ENCODE measurements around the gene RAB5B.
"Not testable (repeated sequence)": the region's sequence is repeated elsewhere in the genome, so short reads cannot be mapped to it uniquely, and the experiment has no call there.

The RAB5B gene

DNA sequence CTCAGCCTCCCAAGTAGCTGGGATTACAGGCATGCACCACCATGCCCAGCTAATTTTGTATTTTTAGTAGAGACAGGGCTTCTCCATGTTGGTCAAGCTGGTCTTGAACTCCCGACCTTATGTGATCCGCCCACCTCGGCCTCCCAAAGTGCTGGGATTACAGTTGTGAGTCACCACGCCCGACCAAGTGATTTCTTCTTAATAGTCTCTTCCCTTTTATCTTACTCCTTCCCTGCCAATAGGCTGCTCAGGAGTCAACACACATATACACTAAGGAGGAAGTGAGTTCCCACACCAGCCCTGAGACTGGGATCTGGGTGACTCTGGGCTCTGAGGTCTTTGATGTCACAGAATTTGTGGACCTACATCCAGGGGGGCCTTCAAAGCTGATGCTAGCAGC lies 29.5 kb downstream of the RAB5B start:
- not testable (repeated sequence) for H3K14ac ChIP-seq (ENCODE audit: low read length in 2 of 2); DNase-seq; H3K27ac ChIP-seq (ENCODE audit: low read length, poor library complexity, severe bottlenecking); H3K9ac ChIP-seq (ENCODE audit: low read length); H2BK5ac ChIP-seq (ENCODE audit: low read depth, low read length, poor library complexity, severe bottlenecking); H3K9me3 ChIP-seq (ENCODE audit: control insufficient read depth, low read length); H3K4me2 ChIP-seq (ENCODE audit: low read length, poor library complexity, severe bottlenecking); H2AK5ac ChIP-seq (ENCODE audit: low read length, severe bottlenecking); H3K4me3 ChIP-seq (ENCODE audit: insufficient read depth in 1 of 2, low read depth in 1 of 2, low read length in 2 of 2); H2BK120ac ChIP-seq (ENCODE audit: low read depth, low read length); H4K8ac ChIP-seq (ENCODE audit: low read length); H3K18ac ChIP-seq (ENCODE audit: low read depth in 1 of 2, low read length in 2 of 2); H4K91ac ChIP-seq (ENCODE audit: low read length); H3K23ac ChIP-seq (ENCODE audit: low read length in 2 of 2); H2BK15ac ChIP-seq (ENCODE audit: low read depth, poor library complexity, severe bottlenecking); H3K27me3 ChIP-seq (ENCODE audit: control insufficient read depth in 1 of 2, insufficient read depth in 1 of 2, low read length in 2 of 2); H3K4ac ChIP-seq (ENCODE audit: low read depth in 1 of 2, low read length in 2 of 2); H2AFZ ChIP-seq (ENCODE audit: low read depth, low read length); H2BK12ac ChIP-seq (ENCODE audit: low read length in 2 of 2)
- 88% methylated on average over 5 of the region's 5 CpGs for WGBS
- Histone ChIP-seq H3K36me3 (ENCODE audit: control insufficient read depth in 1 of 2, insufficient read depth in 2 of 2, low read depth in 1 of 2, low read length in 2 of 2) (peaks cover 26 to 27% of the 10 kb centered on the region in 2 experiments), H3K4me1 (ENCODE audit: control insufficient read depth, insufficient read depth, low read depth, low read length) (peaks cover 13% of the 10 kb centered on the region), H3K79me1 (replicated peaks; ENCODE audit: low read length, poor library complexity, severe bottlenecking) (peaks cover 14% of the 10 kb centered on the region)

DNA sequence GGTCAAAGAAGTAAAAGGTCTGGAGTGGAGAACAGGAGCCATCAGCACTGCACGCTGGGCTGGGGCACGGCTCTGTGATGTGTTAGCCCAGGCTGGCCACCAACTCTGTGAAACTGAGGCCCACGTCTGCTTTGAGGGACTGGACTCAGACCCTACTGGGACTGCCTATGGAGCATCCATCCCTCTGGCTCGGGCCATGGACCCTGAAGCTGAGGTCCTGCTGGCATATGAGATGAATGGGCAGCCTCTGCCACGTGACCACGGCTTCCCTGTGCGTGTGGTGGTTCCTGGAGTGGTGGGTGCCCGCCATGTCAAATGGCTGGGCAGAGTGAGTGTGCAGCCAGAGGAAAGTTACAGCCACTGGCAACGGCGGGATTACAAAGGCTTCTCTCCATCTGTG lies 30.3 kb downstream of the RAB5B start:
- Histone ChIP-seq H3K4me1 (ENCODE audit: control insufficient read depth, insufficient read depth, low read depth, low read length) (peaks cover 13% of the 10 kb centered on the region), H2AFZ (ENCODE audit: low read depth, low read length) (no peak overlapping the region), H3K9me3 (ENCODE audit: control insufficient read depth, low read length) (no peaks in the 10 kb centered on the region), H4K91ac (ENCODE audit: low read length) (no peak overlapping the region), H3K79me1 (replicated peaks; ENCODE audit: low read length, poor library complexity, severe bottlenecking) (peaks cover 9% of the 10 kb centered on the region), H2BK12ac (ENCODE audit: low read length in 2 of 2) (no peak overlapping the region), H2BK120ac (ENCODE audit: low read depth, low read length) (no peak overlapping the region), H3K18ac (ENCODE audit: low read depth in 1 of 2, low read length in 2 of 2) (no peak overlapping the region), H2AK5ac (ENCODE audit: low read length, severe bottlenecking) (no peak overlapping the region), H3K27me3 (ENCODE audit: control insufficient read depth in 1 of 2, insufficient read depth in 1 of 2, low read length in 2 of 2) (no peaks in the 10 kb centered on the region), H3K23ac (ENCODE audit: low read length in 2 of 2) (no peak overlapping the region), H3K9ac (ENCODE audit: low read length) (no peak overlapping the region), H3K36me3 (ENCODE audit: control insufficient read depth in 1 of 2, insufficient read depth in 2 of 2, low read depth in 1 of 2, low read length in 2 of 2) (peaks cover 25 to 26% of the 10 kb centered on the region in 2 experiments), H3K27ac (ENCODE audit: low read length, poor library complexity, severe bottlenecking) (no peak overlapping the region), H2BK15ac (ENCODE audit: low read depth, poor library complexity, severe bottlenecking) (no peak overlapping the region), H3K4ac (ENCODE audit: low read depth in 1 of 2, low read length in 2 of 2) (no peak overlapping the region), H3K4me3 (ENCODE audit: insufficient read depth in 1 of 2, low read depth in 1 of 2, low read length in 2 of 2) (no peak overlapping the region), H2BK5ac (ENCODE audit: low read depth, low read length, poor library complexity, severe bottlenecking) (no peak overlapping the region), H3K4me2 (ENCODE audit: low read length, poor library complexity, severe bottlenecking) (no peak overlapping the region), H3K14ac (ENCODE audit: low read length in 2 of 2) (no peak overlapping the region), H4K8ac (ENCODE audit: low read length) (no peak overlapping the region)
- WGBS: 94% methylated on average over 10 of the region's 10 CpGs
- no peak for DNase-seq

- Histone ChIP-seq H2BK120ac (ENCODE audit: low read depth, low read length) (peak overlapping the region; percentile 87), H2BK15ac (ENCODE audit: low read depth, poor library complexity, severe bottlenecking) (peak overlapping the region; percentile 91), H3K14ac (ENCODE audit: low read length in 2 of 2) (no peak overlapping the region), H3K9me3 (ENCODE audit: control insufficient read depth, low read length) (no peaks in the 10 kb centered on the region), H4K91ac (ENCODE audit: low read length) (no peak overlapping the region), H3K23ac (ENCODE audit: low read length in 2 of 2) (no peak overlapping the region), H2AFZ (ENCODE audit: low read depth, low read length) (peak overlapping the region; percentile 73), H3K4ac (ENCODE audit: low read depth in 1 of 2, low read length in 2 of 2) (peak overlapping the region; percentile 46 to 86), H3K9ac (ENCODE audit: low read length) (peak overlapping the region; percentile 89), H3K18ac (ENCODE audit: low read depth in 1 of 2, low read length in 2 of 2) (peak overlapping the region; percentile 67 to 79), H2BK5ac (ENCODE audit: low read depth, low read length, poor library complexity, severe bottlenecking) (peak overlapping the region; percentile 14), H3K4me1 (ENCODE audit: control insufficient read depth, insufficient read depth, low read depth, low read length) (peaks cover 5% of the 10 kb centered on the region), H2AK5ac (ENCODE audit: low read length, severe bottlenecking) (no peak overlapping the region), H3K4me2 (ENCODE audit: low read length, poor library complexity, severe bottlenecking) (peak overlapping the region; percentile 93), H4K8ac (ENCODE audit: low read length) (peak overlapping the region; percentile 94), H3K36me3 (ENCODE audit: control insufficient read depth in 1 of 2, insufficient read depth in 2 of 2, low read depth in 1 of 2, low read length in 2 of 2) (peaks cover 17 to 20% of the 10 kb centered on the region in 2 experiments), H3K79me1 (replicated peaks; ENCODE audit: low read length, poor library complexity, severe bottlenecking) (peaks cover 7% of the 10 kb centered on the region), H2BK12ac (ENCODE audit: low read length in 2 of 2) (peak overlapping the region in 1 of 2 experiments; percentile 73), H3K4me3 (ENCODE audit: insufficient read depth in 1 of 2, low read depth in 1 of 2, low read length in 2 of 2) (peak overlapping the region; percentile 79 to 88), H3K27ac (ENCODE audit: low read length, poor library complexity, severe bottlenecking) (peak overlapping the region; percentile 30), H3K27me3 (ENCODE audit: control insufficient read depth in 1 of 2, insufficient read depth in 1 of 2, low read length in 2 of 2) (no peaks in the 10 kb centered on the region)
- WGBS: under 1% methylated on average over 25 of the region's 44 CpGs
- peak; percentile 33 for DNase-seq
These were observed 34.0 kb downstream of the RAB5B start for GRCh38 chr12:56007564-56008559.

GRCh38 chr12:56010111-56010570 lies 36.3 kb downstream of the RAB5B start:
- no peak overlapping the region for H3K23ac ChIP-seq (ENCODE audit: low read length in 2 of 2)
- no peak overlapping the region for H3K9ac ChIP-seq (ENCODE audit: low read length)
- no peak overlapping the region for H2AK5ac ChIP-seq (ENCODE audit: low read length, severe bottlenecking)
- no peak overlapping the region for H2BK12ac ChIP-seq (ENCODE audit: low read length in 2 of 2)
- H3K4me1 ChIP-seq (ENCODE audit: control insufficient read depth, insufficient read depth, low read depth, low read length): peaks cover 5% of the 10 kb centered on the region
- H3K27ac ChIP-seq (ENCODE audit: low read length, poor library complexity, severe bottlenecking): no peak overlapping the region
- 25% methylated on average over 1 of the region's 2 CpGs for WGBS
- H4K91ac ChIP-seq (ENCODE audit: low read length): no peak overlapping the region
- H3K27me3 ChIP-seq (ENCODE audit: control insufficient read depth in 1 of 2, insufficient read depth in 1 of 2, low read length in 2 of 2): no peaks in the 10 kb centered on the region
- H3K79me1 ChIP-seq (replicated peaks; ENCODE audit: low read length, poor library complexity, severe bottlenecking): peaks cover 4% of the 10 kb centered on the region
- no peak overlapping the region for H3K4ac ChIP-seq (ENCODE audit: low read depth in 1 of 2, low read length in 2 of 2)
- no peak overlapping the region for H4K8ac ChIP-seq (ENCODE audit: low read length)
- H3K4me3 ChIP-seq (ENCODE audit: insufficient read depth in 1 of 2, low read depth in 1 of 2, low read length in 2 of 2): no peak overlapping the region
- H2BK5ac ChIP-seq (ENCODE audit: low read depth, low read length, poor library complexity, severe bottlenecking): no peak overlapping the region
- no peaks in the 10 kb centered on the region for H3K9me3 ChIP-seq (ENCODE audit: control insufficient read depth, low read length)
- no peak overlapping the region for H3K14ac ChIP-seq (ENCODE audit: low read length in 2 of 2)
- DNase-seq: no peak
- no peak overlapping the region for H2AFZ ChIP-seq (ENCODE audit: low read depth, low read length)
- H2BK120ac ChIP-seq (ENCODE audit: low read depth, low read length): no peak overlapping the region
- H3K4me2 ChIP-seq (ENCODE audit: low read length, poor library complexity, severe bottlenecking): no peak overlapping the region
- H3K36me3 ChIP-seq (ENCODE audit: control insufficient read depth in 1 of 2, insufficient read depth in 2 of 2, low read depth in 1 of 2, low read length in 2 of 2): peaks cover 0 to 6% of the 10 kb centered on the region in 2 experiments
- H2BK15ac ChIP-seq (ENCODE audit: low read depth, poor library complexity, severe bottlenecking): no peak overlapping the region
- H3K18ac ChIP-seq (ENCODE audit: low read depth in 1 of 2, low read length in 2 of 2): no peak overlapping the region

Data from mesenchymal stem cell (in vitro differentiated cells and primary cell).